Ishikawa (cell line): ENCODE measurements around the gene STOML1.

Experiments used
- CEBPB ChIP-seq: IDR thresholded peaks from 2 replicates; pipeline ENCODE4 v1.6.1; 2012
- EP300 ChIP-seq: IDR thresholded peaks from 2 replicates; pipeline ENCODE4 v1.6.1; 2012; ENCODE audit warnings: borderline replicate concordance
- FOXM1 ChIP-seq: IDR thresholded peaks from 2 replicates; pipeline ENCODE4 v1.6.1; 2012; ENCODE audit warnings: low read depth, borderline replicate concordance
- REST ChIP-seq: IDR thresholded peaks from 2 replicates; pipeline ENCODE4 v1.6.1; 2012; ENCODE audit warnings: low read depth, mild to moderate bottlenecking
- TAF1 ChIP-seq: IDR thresholded peaks from 2 replicates; pipeline ENCODE4 v1.6.1; 2012; ENCODE audit warnings: low read depth, mild to moderate bottlenecking
- ZBTB7A ChIP-seq: IDR thresholded peaks from 2 replicates; pipeline ENCODE4 v1.6.1; 2012; ENCODE audit warnings: low read depth

- TF ChIP-seq TAF1 (no peak), FOXM1 (no peak), CEBPB (no peak), ZBTB7A (no peak), EP300 (no peak), REST (no peak)
Measured at GRCh38 chr15:74041311-74041756, 49.2 kb upstream of the STOML1 start.
